Astrocyte (in vitro differentiated cells and primary cell): ENCODE measurements around the gene CXCL10. TPM values are rescaled to one million over a fixed set of nuclear protein-coding genes. Genes with fewer than 3 reads are reported as not detected.

Source experiments
- DNase-seq: peaks from one replicate; pipeline ENCODE4 v3.0.0-alpha.2; 2010; ENCODE audit warnings: low read depth
- FAIRE-seq: peaks from 2 replicates; lab custom pipeline; 2011; peaks lifted over from hg19 to GRCh38; lab: Jason Lieb, UNC
- H2AFZ ChIP-seq: 2 replicates; pipeline ENCODE4 v1.6.0; 2012; ENCODE audit warnings: low read depth, low read length, inconsistent platforms
- H3K27ac ChIP-seq: 2 replicates; pipeline ENCODE4 v1.5.1; 2011; ENCODE audit warnings: low read depth, low read length, inconsistent platforms
- H3K27me3 ChIP-seq: 2 replicates; pipeline ENCODE4 v1.6.0; 2011; ENCODE audit warnings: low read length, inconsistent platforms; ENCODE audit not compliant: insufficient read depth
- H3K36me3 ChIP-seq: 2 replicates; pipeline ENCODE4 v1.5.1; 2011; ENCODE audit warnings: low read length, inconsistent platforms; ENCODE audit not compliant: insufficient read depth
- H3K4me1 ChIP-seq: 2 replicates; pipeline ENCODE4 v1.5.1; 2011; ENCODE audit warnings: low read length, inconsistent platforms; ENCODE audit not compliant: insufficient read depth
- H3K4me2 ChIP-seq: 2 replicates; pipeline ENCODE4 v1.6.0; 2012; ENCODE audit warnings: low read length, inconsistent platforms
- H3K4me3 ChIP-seq: 2 replicates; pipeline ENCODE4 v1.5.1; 2011; ENCODE audit warnings: low read depth, mild to moderate bottlenecking, low read length, inconsistent platforms; ENCODE audit not compliant: insufficient read depth
- H3K79me2 ChIP-seq: 2 replicates; pipeline ENCODE4 v1.6.0; 2012; ENCODE audit warnings: mild to moderate bottlenecking, low read length, inconsistent platforms; ENCODE audit not compliant: insufficient read depth
- H3K9ac ChIP-seq: 2 replicates; pipeline ENCODE4 v1.6.0; 2012; ENCODE audit warnings: mild to moderate bottlenecking, low read length, inconsistent platforms
- H3K9me3 ChIP-seq: 2 replicates; pipeline ENCODE4 v1.5.1; 2012; ENCODE audit warnings: low read depth, mild to moderate bottlenecking, low read length, inconsistent platforms; ENCODE audit not compliant: insufficient read depth
- H4K20me1 ChIP-seq: 2 replicates; pipeline ENCODE4 v1.6.0; 2012; ENCODE audit warnings: low read length, inconsistent platforms; ENCODE audit not compliant: insufficient read depth
- H3K27ac Mint-ChIP-seq: one replicate; pipeline ENCODE4 v1.8.0; 2021; ENCODE audit warnings: mild to moderate bottlenecking, mixed read lengths; ENCODE audit not compliant: unreplicated experiment
- H3K27me3 Mint-ChIP-seq: one replicate; pipeline ENCODE4 v1.8.0; 2021; ENCODE audit warnings: low read depth, mixed read lengths; ENCODE audit not compliant: unreplicated experiment
- H3K36me3 Mint-ChIP-seq: one replicate; pipeline ENCODE4 v1.8.0; 2021; ENCODE audit warnings: low read depth, mixed read lengths; ENCODE audit not compliant: unreplicated experiment
- H3K4me1 Mint-ChIP-seq: one replicate; pipeline ENCODE4 v1.8.0; 2021; ENCODE audit warnings: low read depth, mixed read lengths; ENCODE audit not compliant: unreplicated experiment
- H3K4me3 Mint-ChIP-seq: one replicate; pipeline ENCODE4 v1.8.0; 2021; ENCODE audit warnings: mild to moderate bottlenecking, moderate library complexity, mixed read lengths; ENCODE audit not compliant: unreplicated experiment
- H3K9me3 Mint-ChIP-seq: one replicate; pipeline ENCODE4 v1.8.0; 2021; ENCODE audit warnings: mild to moderate bottlenecking, mixed read lengths; ENCODE audit not compliant: unreplicated experiment
- CTCF ChIP-seq: IDR thresholded peaks from 2 replicates; pipeline ENCODE4 v1.5.1; 2011; ENCODE audit warnings: low read depth, mild to moderate bottlenecking, inconsistent platforms, low read length, moderate library complexity; ENCODE audit not compliant: insufficient read depth
- EZH2 ChIP-seq: IDR thresholded peaks from 2 replicates; pipeline ENCODE4 v1.6.1; 2012; ENCODE audit warnings: mild to moderate bottlenecking, low read length, inconsistent platforms; ENCODE audit not compliant: insufficient read depth
- total RNA-seq: library from RNA; stranded (reverse); gene quantifications from 2 replicates; pipeline ENCODE4 v1.2.1, GENCODE V29; 2021

The CXCL10 gene
- total RNA-seq, 1 donor from 2014 or later = 12.9 TPM

GRCh38 chr4:76024065-76024464 lies 768 bp upstream of the CXCL10 start:
- no peak overlapping the region for H3K4me3 ChIP-seq
- H3K27me3 ChIP-seq = peaks cover 11% of the 10 kb centered on the region
- peaks cover 3% of the 10 kb centered on the region for H3K27me3 Mint-ChIP-seq
- H3K36me3 Mint-ChIP-seq = no peaks in the 10 kb centered on the region
- H4K20me1 ChIP-seq = no peaks in the 10 kb centered on the region
- no peak overlapping the region for H3K27ac Mint-ChIP-seq
- H3K36me3 ChIP-seq = no peaks in the 10 kb centered on the region
- no peak for TF ChIP-seq EZH2
- no peak overlapping the region for H3K9ac ChIP-seq
- FAIRE-seq (no peak), DNase-seq (no peak)
- no peaks in the 10 kb centered on the region for H3K79me2 ChIP-seq
- no peak overlapping the region for H3K27ac ChIP-seq
- H3K4me3 Mint-ChIP-seq = no peak overlapping the region
- H3K4me1 ChIP-seq = peaks cover 3% of the 10 kb centered on the region
- H3K4me2 ChIP-seq = no peak overlapping the region
- H2AFZ ChIP-seq = no peak overlapping the region
- H3K4me1 Mint-ChIP-seq = peaks cover 2% of the 10 kb centered on the region
- no peaks in the 10 kb centered on the region for H3K9me3 ChIP-seq
- no peaks in the 10 kb centered on the region for H3K9me3 Mint-ChIP-seq

GRCh38 chr4:76022677-76023076 lies 620 bp downstream of the CXCL10 start:
- Histone ChIP-seq H3K27ac (no peak overlapping the region), H2AFZ (no peak overlapping the region), H3K4me2 (no peak overlapping the region), H3K9ac (no peak overlapping the region), H4K20me1 (no peaks in the 10 kb centered on the region), H3K4me1 (no peaks in the 10 kb centered on the region), H3K9me3 (no peaks in the 10 kb centered on the region), H3K27me3 (peaks cover 8% of the 10 kb centered on the region), H3K4me3 (no peak overlapping the region), H3K79me2 (no peaks in the 10 kb centered on the region), H3K36me3 (no peaks in the 10 kb centered on the region)
- H3K9me3 Mint-ChIP-seq = peaks cover 3% of the 10 kb centered on the region
- H3K36me3 Mint-ChIP-seq = no peaks in the 10 kb centered on the region
- no peak overlapping the region for H3K27ac Mint-ChIP-seq
- no peak for TF ChIP-seq CTCF
- H3K4me3 Mint-ChIP-seq = no peak overlapping the region
- H3K4me1 Mint-ChIP-seq = peaks cover 2% of the 10 kb centered on the region
- H3K27me3 Mint-ChIP-seq = peaks cover 6% of the 10 kb centered on the region
- FAIRE-seq = no peak
- no peak for DNase-seq

DNA sequence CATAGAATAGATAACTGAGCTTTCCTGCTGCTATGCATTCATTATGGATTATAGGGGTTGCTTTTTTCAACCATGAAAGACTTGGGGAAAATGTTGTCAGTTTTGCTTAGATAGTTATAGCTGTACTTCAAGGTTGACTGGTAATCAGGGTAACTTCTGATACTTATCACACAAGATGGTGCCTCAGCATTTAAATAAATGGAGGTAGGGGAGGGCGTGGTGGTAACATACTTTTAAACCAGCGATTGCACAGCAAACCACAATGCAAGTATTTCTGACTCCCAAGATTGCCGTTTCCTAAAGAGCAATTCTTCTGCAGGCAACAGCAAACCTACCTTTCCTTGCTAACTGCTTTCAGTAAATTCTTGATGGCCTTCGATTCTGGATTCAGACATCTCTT lies 1.3 kb downstream of the CXCL10 start:
- Histone ChIP-seq H3K27ac (no peak overlapping the region), H4K20me1 (no peaks in the 10 kb centered on the region), H3K27me3 (peaks cover 8% of the 10 kb centered on the region), H3K4me2 (no peak overlapping the region), H3K4me1 (no peaks in the 10 kb centered on the region), H3K9me3 (no peaks in the 10 kb centered on the region), H2AFZ (no peak overlapping the region), H3K36me3 (no peaks in the 10 kb centered on the region), H3K79me2 (no peaks in the 10 kb centered on the region), H3K4me3 (no peak overlapping the region), H3K9ac (no peak overlapping the region)
- no peak overlapping the region for H3K27ac Mint-ChIP-seq
- no peaks in the 10 kb centered on the region for H3K36me3 Mint-ChIP-seq
- DNase-seq (no peak), FAIRE-seq (no peak)
- H3K4me3 Mint-ChIP-seq = no peak overlapping the region
- H3K27me3 Mint-ChIP-seq = peaks cover 6% of the 10 kb centered on the region
- TF ChIP-seq EZH2 (no peak), CTCF (no peak)
- H3K4me1 Mint-ChIP-seq = peaks cover 2% of the 10 kb centered on the region
- H3K9me3 Mint-ChIP-seq = peaks cover 3% of the 10 kb centered on the region
